ENCODE data around the gene ASIC1. TPM values are rescaled to one million over a fixed set of nuclear protein-coding genes. Genes with fewer than 3 reads are reported as not detected.

ASIC1 gene
- total and polyA plus RNA-seq, 2 of the 13 experiments (the other 11 are each of a cell fraction or from before 2014, with no cell fraction given): 0.44 to 1.5 TPM

GRCh38 chr12:50109319-50109718, 51.9 kb downstream of the ASIC1 start:
- ChIA-PET POLR2A (interaction anchor here (1.5 to 7.6 kb wide), 4 partner anchors 7 to 266 kb away, joined by 4 to 265 read pairs (median 76); partner anchors contain the start of genes BCDIN3D, CERS5, GPD1 and SMARCD1), CTCF (ENCODE audit: low intra/inter-chr PET ratio, low total read pairs) (no interaction called here)
- Histone ChIP-seq H3K79me2 (ENCODE audit: insufficient read depth, low read length) (peaks cover 13% of the 10 kb centered on the region), H3K4me2 (ENCODE audit: low read depth, low read length) (peak overlapping the region; percentile 95), H3K27me3 (ENCODE audit: control insufficient read depth in 1 of 2, insufficient read depth in 2 of 2, low read length in 2 of 2) (no peaks in the 10 kb centered on the region; a peak in 1 of 5 replicates), H3K27ac (ENCODE audit: extremely low read length, insufficient read depth, low read length) (peak overlapping the region; percentile 95), H3K4me1 (ENCODE audit: insufficient read depth, low read length) (peaks cover 73% of the 10 kb centered on the region), H2AFZ (ENCODE audit: low read length) (no peak overlapping the region), H3K36me3 (replicated peaks in 1 of 2; ENCODE audit: control insufficient read depth in 1 of 2, insufficient read depth in 2 of 2, low read length in 2 of 2) (no peaks in the 10 kb centered on the region), H3K4me3 (replicated peaks in 1 of 3; ENCODE audit: insufficient read depth in 1 of 3, low read depth in 2 of 3, low read length in 3 of 3) (peak overlapping the region in 2 of 3 experiments; percentile 51 to 72; a peak in 4 of 6 replicates), H3K9ac (ENCODE audit: insufficient read depth, low read depth, low read length) (peak overlapping the region; percentile 69), H4K20me1 (ENCODE audit: insufficient read depth, low read length) (no peaks in the 10 kb centered on the region), H3K9me3 (ENCODE audit: low read length) (no peaks in the 10 kb centered on the region)
- TF ChIP-seq, protein P1, sequence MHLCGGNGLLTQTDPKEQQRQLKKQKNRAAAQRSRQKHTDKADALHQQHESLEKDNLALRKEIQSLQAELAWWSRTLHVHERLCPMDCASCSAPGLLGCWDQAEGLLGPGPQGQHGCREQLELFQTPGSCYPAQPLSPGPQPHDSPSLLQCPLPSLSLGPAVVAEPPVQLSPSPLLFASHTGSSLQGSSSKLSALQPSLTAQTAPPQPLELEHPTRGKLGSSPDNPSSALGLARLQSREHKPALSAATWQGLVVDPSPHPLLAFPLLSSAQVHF (CRISPR knock-in tag; IDR thresholded peaks at IDR 0.05): no peak
- 0 out of 2 replicates have a peak, but pooled peaks have one; percentile 45 for TF ChIP-seq SMAD1 (CRISPR knock-in tag; IDR thresholded peaks at IDR 0.05; ENCODE audit: borderline replicate concordance, low read depth)
- no peak for FAIRE-seq
- DNase-seq (ENCODE audit: low spot score): no peak
- ATAC-seq: no peak
- 68% methylated on average over 3 of the region's 3 CpGs for WGBS (ENCODE audit: low lambda C conversion rate)
- no TSS peak for BruUV-seq (replicated peaks)
- intact Hi-C loops (cut with micrococcal nuclease; ENCODE audit: unreplicated experiment): no loop called here
- in situ Hi-C loops (cut with HindIII; ENCODE audit: extremely low pct_ligation_motif_present, low pct_unique_long_range_greater_than_20kb): no loop called here

DNA sequence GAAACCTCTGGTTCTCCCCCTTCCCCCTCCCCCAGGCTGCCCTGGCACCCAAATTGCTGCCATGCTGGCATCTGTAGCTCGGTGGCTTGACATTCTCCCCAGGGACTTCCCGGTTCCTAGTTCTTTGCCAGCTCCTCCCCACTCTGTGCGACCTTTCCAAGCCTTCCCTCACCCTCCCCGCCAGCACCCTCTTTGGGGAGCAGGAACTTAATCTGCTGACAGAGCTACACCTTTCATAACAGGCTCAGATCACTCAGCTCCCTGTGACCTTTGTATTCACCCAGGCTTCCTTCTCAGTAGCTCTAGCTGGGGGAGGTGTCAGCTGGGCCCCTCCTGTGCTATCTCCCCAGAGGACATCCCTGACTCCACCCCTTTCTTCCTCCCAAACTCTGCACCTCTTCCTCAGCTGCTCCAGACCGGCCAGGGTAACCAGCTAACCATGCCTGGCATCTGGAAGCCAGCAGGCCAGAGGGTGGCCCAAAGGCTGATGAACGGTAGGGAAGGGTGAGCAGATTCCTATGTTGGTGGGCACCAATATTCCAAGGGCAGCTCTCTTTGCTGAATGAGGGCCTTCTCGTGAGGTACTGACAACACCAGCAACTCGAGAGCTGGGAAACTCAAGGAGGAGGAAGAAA, 52.8 kb downstream of the ASIC1 start:
- Histone ChIP-seq H3K36me3 (replicated peaks in 1 of 2; ENCODE audit: control insufficient read depth in 1 of 2, insufficient read depth in 2 of 2, low read length in 2 of 2) (no peaks in the 10 kb centered on the region), H3K4me2 (ENCODE audit: low read depth, low read length) (peak overlapping the region; percentile 95), H3K9ac (ENCODE audit: insufficient read depth, low read depth, low read length) (peak overlapping the region; percentile 69), H3K4me1 (ENCODE audit: insufficient read depth, low read length) (peaks cover 66% of the 10 kb centered on the region), H3K4me3 (replicated peaks in 1 of 3; ENCODE audit: insufficient read depth in 1 of 3, low read depth in 2 of 3, low read length in 3 of 3) (peak overlapping the region; percentile 50 to 72 (median 51); a peak in 5 of 6 replicates), H3K79me2 (ENCODE audit: insufficient read depth, low read length) (peaks cover 16% of the 10 kb centered on the region), H4K20me1 (ENCODE audit: insufficient read depth, low read length) (no peaks in the 10 kb centered on the region), H3K27me3 (ENCODE audit: control insufficient read depth in 1 of 2, insufficient read depth in 2 of 2, low read length in 2 of 2) (no peaks in the 10 kb centered on the region; a peak in 1 of 5 replicates), H3K27ac (ENCODE audit: extremely low read length, insufficient read depth, low read length) (peak overlapping the region; percentile 95), H2AFZ (ENCODE audit: low read length) (peak overlapping the region; percentile 59), H3K9me3 (ENCODE audit: low read length) (no peaks in the 10 kb centered on the region)
- in situ Hi-C loops (cut with HindIII; ENCODE audit: extremely low pct_ligation_motif_present, low pct_unique_long_range_greater_than_20kb): no loop called here
- 3% methylated on average over 8 of the region's 8 CpGs for WGBS (ENCODE audit: low lambda C conversion rate)
- no TSS peak for BruUV-seq (replicated peaks)
- ChIA-PET CTCF (ENCODE audit: low intra/inter-chr PET ratio, low total read pairs) (no interaction called here), POLR2A (interaction anchor here (0.8 to 7.6 kb wide), 15 partner anchors 8 to 979 kb away, joined by 3 to 265 read pairs (median 4); partner anchors contain the start of genes BCDIN3D, CERS5, GPD1 and LIMA1)
- intact Hi-C loops (cut with micrococcal nuclease; ENCODE audit: unreplicated experiment): loop anchor here (1.0 to 2.0 kb wide), 3 partner anchors 9 to 35 kb away; partner anchors contain the start of gene SMARCD1
- ATAC-seq (peak; percentile 48), FAIRE-seq (peak; percentile 90), DNase-seq (ENCODE audit: low spot score) (peak; percentile 86)
- TF ChIP-seq HNRNPL (IDR thresholded peaks at IDR 0.05; ENCODE audit: low read depth, low read length) (peak; percentile 84; the same call in 1 of the 2 replicates), HMGXB3 (CRISPR knock-in tag; IDR thresholded peaks at IDR 0.05; ENCODE audit: borderline replicate concordance) (no peak; the same call in 1 of the 2 replicates), ZNF501 (CRISPR knock-in tag; IDR thresholded peaks at IDR 0.05) (no peak), NCOR1 (IDR thresholded peaks at IDR 0.05; ENCODE audit: borderline replicate concordance, low read length) (peak; percentile 60), MEF2D (CRISPR knock-in tag; IDR thresholded peaks at IDR 0.05) (peak; percentile 65; the same call in 1 of the 2 replicates), ZNF101 (CRISPR knock-in tag; IDR thresholded peaks at IDR 0.05; ENCODE audit: borderline replicate concordance, low read depth) (no peak), HNF4A (CRISPR knock-in tag; IDR thresholded peaks at IDR 0.05) (peak; percentile 81), ZNF12 (CRISPR knock-in tag; IDR thresholded peaks at IDR 0.05) (no peak), ZFP90 (CRISPR knock-in tag; IDR thresholded peaks at IDR 0.05; ENCODE audit: borderline replicate concordance) (no peak), GATAD1 (CRISPR knock-in tag; IDR thresholded peaks at IDR 0.05) (peak; percentile 32; the same call in 1 of the 2 replicates)

Data from HepG2 (cell line).